LoVo (cell line): ENCODE data around the gene VSTM2B.

Experiments used
- DNase-seq: peaks from one replicate; pipeline ENCODE4 v3.0.0-alpha.2; 2016; ENCODE audit warnings: low spot score

VSTM2B gene

GRCh38 chr19:29567366-29567915 lies 41.6 kb downstream of the VSTM2B start:
- no peak for DNase-seq

- DNase-seq, result no peak
These were observed 42.5 kb downstream of the VSTM2B start for GRCh38 chr19:29568036-29569025.

GRCh38 chr19:29569038-29569911 lies 43.5 kb downstream of the VSTM2B start:
- DNase-seq, result no peak

GRCh38 chr19:29571181-29571580 lies 45.4 kb downstream of the VSTM2B start:
- DNase-seq, result no peak

DNA sequence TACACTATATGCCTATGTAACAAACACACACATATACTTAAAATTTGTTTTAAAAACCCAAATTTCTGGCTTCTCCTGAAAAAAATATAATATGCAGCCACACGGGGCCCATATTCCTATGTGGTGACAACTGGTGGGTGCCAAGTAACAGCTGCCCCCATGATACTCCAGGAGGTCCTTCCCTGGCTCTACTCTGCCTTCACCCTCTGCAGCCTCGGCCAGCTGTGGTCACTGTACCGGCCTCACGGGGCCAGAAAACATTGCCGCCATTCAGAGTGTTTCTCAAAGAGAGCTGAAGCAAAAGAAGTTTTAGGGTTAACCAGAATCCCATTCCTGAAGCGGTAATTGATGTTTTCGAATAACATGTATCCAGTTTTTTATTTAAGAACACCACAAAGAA lies 47.7 kb downstream of the VSTM2B start:
- DNase-seq, result no peak

DNA sequence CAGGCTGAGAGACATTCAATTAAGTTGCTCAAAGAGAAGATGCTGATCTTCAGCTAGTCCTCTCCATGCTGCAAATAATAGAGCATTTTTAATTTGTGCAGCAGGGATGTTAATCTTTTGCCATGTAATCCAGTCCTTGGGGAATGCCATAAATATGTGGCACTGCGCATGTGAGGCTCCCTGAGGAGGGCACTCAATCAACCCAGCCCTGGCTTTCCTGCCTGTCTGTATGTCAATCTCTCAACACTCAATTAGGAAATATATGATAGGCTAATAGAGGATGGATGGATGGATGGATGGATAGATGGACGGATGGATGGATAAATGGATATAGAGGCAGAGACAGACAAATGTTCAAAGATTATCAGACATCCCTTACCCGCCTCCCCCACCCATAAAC lies 48.7 kb downstream of the VSTM2B start:
- DNase-seq, result no peak

DNA sequence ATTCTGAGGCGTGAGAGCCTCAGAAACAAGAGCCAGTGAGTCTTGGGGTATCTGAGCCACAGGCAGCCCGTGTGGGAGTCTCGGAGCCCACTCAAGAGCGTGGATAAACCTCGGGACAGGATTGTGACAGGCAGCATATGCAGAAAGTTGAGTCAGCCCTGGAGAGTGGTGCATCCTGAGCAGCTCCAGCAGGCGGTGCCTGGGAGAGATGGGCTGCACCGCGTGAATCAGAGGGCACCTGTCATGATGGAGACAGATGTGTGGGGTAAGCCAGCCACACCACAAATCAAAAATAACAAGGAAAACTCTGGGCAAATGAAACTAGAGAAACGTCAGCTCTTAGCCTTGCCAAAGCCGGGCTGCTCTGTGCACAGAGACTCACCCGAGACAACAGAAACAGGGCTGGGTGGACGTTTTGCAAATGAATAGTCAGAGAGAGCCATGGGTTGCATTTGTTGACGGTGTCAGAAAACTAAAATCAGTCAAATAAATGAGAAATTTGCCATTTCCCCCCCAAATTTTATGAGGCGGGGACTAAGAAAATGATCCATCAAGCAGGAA lies 50.3 kb downstream of the VSTM2B start:
- no peak for DNase-seq

DNA sequence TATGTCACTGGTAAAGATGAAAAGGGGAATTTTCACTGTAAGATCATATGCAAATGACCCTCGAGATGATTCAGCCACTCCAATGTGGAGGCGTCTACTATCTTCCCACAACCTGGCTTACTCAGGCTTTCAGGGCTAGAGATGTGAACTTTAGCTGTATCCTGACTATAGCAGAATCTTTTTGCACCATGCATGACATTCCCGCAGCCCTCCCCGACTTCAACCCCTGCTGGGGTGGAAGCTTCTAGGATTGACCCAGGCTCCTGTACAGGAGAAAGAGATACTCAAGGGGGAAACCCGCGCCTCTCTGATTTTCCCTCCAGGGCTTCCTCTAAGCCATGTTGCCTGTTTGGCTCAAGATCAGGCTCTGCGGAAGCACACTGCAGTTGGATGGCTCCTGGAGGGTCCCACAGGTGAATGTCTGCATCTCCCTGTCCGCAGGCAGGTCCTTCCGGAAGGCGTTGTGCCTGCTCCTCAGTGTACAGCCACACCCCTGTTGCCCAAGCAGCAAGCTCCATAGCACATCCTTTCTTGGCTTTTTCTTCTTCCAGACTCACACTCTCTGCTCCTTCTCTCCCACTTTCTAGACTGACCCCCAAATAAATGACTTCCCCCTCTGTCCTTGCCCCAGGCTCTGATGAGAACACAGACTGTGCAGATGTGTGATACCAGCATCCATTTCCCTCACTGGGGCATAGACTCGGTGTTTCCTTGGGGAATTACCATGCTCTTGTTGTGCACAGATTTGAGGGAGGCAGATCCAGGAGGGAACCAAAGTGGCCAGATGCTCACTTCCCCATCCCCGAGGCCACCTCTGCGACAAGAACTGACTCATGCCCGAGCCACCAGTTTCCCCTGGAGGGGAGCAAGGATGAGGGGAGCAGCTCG lies 51.2 kb downstream of the VSTM2B start:
- DNase-seq, result no peak

DNA sequence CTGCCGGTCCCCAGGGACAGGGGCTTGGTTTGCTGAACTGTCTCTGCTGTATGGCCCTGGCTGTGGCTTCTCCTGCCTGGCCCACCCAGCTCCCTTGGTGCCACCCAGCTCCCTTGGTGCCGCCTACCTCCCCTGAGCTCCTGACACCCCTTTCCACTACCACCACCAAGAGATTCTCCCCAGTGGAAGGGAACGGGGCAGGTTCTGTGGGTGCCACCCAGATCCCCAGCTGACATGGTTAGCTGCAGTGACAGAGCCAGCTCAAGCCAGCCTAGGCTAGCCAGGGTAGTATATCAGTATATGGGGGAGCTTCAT lies 51.8 kb downstream of the VSTM2B start:
- no peak for DNase-seq

- DNase-seq, result no peak
These were observed 52.6 kb downstream of the VSTM2B start for GRCh38 chr19:29578349-29578748.

- no peak for DNase-seq
These were observed 53.6 kb downstream of the VSTM2B start for GRCh38 chr19:29579308-29579910.

- DNase-seq, result no peak
These were observed 55.6 kb downstream of the VSTM2B start for GRCh38 chr19:29581398-29581797.

DNA sequence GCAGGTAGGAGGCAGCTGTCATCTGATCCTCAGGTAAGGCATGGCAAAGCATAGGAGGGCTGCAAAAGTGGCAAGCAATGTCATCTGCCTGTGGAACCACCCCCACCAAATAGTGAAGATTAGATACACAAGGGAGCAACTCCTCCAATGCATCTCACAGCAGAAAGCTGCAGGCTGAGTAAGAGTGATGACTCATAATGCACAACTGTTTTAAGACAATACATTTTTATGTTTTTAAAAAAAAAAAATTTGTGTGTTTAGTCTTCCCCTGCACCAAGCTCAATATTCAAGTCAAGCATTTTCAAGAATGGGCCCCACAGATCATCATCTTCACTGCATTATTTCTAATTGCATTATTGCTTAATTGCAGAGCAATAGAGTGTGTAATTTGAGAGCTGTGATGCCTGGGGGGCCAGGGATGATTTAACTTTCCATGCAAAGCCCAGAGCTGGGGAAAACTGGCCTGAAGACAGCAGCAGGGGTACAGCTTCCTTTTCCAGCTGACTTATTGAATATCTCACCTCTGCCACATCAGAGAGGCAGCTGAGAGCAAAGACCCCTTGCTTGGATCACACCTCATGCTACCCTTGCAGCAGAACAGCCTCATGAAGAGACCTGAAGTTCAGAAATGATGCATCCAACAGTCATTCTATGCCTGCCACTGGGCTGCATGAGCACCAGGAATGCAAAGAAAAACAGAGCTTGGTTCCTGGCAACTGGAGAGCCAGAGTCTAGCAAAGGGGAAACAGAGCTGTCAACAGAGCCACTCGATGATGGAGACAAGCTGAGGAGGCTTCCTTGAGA lies 57.6 kb downstream of the VSTM2B start:
- DNase-seq, result no peak

DNA sequence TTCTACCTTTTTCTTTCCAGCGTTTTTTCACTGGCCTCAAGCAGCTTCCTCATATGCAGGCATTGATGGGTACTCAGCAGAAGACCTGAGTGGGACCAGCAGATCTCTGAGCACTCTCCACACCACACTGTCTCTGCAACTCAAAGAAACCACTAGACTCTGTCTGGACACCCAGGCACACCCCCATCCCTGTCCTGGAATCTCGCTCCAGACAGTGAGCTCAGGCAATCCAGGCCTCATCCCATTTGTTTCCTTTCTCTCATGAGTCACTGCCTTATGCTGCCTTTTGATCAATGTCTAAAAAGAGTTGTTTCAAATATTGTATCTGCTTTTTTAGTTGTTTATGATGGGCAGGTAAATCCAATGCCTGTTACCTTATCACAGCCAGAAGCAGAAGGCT lies 60.6 kb downstream of the VSTM2B start:
- no peak for DNase-seq

GRCh38 chr19:29587059-29587458 lies 61.3 kb downstream of the VSTM2B start:
- no peak for DNase-seq

GRCh38 chr19:29587518-29587986 lies 61.8 kb downstream of the VSTM2B start:
- DNase-seq, result no peak

DNA sequence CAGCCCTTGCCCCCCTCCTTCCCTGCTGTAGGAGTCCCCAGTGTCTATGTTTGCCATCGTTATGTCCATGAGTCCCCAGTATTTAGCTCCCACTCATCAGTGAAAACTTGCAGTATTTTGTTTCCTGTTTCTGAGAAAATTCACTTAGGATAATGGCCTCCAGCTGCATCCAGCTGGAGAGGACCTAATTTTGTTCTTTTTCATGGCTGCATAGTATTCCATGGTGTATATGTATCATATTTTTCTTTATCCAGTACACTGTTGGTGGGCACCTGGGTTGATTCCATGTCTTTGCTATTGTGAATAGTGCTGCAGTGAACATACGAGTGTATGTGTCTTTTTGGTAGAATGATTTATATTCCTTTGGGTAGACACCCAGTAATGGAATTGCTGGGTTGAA lies 62.3 kb downstream of the VSTM2B start:
- DNase-seq, result no peak

DNA sequence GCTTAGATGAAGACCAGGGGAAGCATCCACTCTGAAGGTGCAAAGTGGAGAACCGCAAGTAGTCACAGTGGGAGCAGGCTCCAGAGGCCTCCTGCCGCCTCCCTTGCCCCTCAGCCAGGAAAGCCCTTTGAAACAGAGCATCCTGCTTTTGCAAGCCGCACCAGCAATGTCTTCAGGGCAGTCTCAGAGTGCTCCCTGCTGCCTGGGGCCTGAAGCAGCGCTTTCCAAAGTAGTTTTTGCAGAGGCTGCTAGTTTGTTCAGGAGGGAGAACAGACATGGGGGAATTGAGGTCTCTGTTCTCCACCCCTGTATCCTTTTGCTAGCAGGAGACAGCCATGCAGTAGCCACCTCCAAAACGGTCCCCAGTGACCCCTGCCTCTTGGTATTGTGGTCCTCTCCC lies 64.5 kb downstream of the VSTM2B start:
- no peak for DNase-seq

DNA sequence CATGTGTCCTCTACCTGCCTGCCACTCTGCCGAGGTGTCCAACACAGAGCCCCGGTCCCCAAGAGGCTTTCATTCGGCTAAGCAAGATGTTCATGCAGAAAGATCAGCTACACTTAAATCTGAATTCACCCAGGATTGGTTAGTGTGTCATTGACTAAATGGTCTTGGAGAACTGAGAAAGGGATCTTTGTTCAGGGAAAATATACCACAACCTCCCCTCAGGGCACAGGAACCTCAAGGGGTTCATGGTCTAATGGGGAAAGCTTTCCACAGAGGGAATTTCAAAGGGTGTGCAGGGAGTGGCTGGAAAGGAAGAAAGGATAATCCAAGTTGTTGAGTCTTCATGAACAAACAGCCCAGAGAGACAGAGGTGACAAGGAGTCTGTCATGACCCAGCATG lies 65.9 kb downstream of the VSTM2B start:
- DNase-seq, result no peak

DNA sequence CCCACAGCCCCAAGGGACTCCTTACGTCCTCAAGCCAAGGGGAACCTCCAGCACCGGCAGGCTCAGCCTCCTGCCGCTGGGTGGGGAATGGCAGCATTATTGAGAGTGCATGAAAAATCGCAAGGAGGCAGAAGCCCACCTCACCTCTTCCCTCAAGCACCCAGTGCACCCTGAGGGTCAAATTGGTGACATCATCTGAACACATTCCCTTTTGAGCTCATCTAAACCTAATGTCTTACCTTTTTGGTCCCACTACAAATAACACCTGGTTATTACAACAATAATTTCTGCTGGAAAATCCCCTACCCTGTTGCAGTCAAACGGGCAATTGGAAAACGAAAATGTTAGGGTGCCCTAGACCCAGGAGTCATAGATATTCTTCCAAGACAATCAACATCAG lies 68.1 kb downstream of the VSTM2B start:
- DNase-seq, result no peak
